HG03045 (cell line): ENCODE data around the gene AMMECR1.
A peak's percentile ranks its signal among the peaks of the same experiment; 100 is the strongest.

Experiments used
- ATAC-seq: cut with Tn5 transposase; IDR thresholded peaks from one replicate; pipeline ENCODE4 v1.9.1; 2021; ENCODE audit warnings: mild to moderate bottlenecking, moderate library complexity; ENCODE audit not compliant: unreplicated experiment

AMMECR1 gene

GRCh38 chrX:110311437-110312230, 6.3 kb downstream of the AMMECR1 start:
- ATAC-seq: no peak

- ATAC-seq: peak; percentile 93
These were observed 7.0 kb downstream of the AMMECR1 start for GRCh38 chrX:110310896-110311295.

GRCh38 chrX:110310000-110310790, 7.7 kb downstream of the AMMECR1 start:
- no peak for ATAC-seq

GRCh38 chrX:110308220-110308619, 9.7 kb downstream of the AMMECR1 start:
- ATAC-seq: no peak

DNA sequence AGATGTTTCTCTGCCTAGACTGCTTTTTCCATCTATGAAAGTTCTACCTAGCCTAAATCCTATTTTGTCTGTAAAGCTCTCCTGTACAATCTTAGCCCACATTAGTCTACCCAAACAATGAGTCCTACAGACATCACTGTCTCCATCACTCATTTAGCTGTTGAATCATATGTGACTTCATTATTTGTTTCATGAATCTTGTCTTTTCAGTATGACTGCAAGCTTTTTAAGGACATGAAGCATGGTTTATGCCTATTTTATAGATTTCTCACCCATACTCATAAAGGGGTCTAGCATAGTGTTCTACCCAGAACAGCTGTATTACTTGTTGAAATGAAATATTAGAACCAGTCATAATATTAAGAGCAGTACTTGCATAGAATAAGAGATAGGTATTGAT, 13.0 kb downstream of the AMMECR1 start:
- ATAC-seq: no peak

- ATAC-seq: no peak
These were observed 13.5 kb downstream of the AMMECR1 start for GRCh38 chrX:110304371-110304770.

DNA sequence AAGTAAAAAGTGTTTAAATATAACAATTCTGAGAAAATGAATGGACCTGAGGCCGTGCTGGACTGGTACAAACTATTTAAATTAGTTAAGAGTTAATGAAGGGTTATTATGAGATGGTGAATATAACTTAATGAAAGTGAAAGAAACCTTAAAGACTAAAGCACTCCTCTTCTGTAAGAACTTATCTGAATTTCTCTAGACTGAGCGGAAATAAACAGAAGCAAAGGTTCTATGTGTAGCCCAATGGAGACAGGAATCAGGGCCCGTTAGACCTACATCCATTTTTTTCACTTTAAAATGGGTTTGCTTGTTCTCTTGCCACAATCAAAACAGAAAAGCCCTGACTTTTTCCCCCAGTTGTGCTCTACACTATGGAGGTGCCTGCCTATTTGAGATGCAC, 14.9 kb downstream of the AMMECR1 start:
- ATAC-seq: no peak

DNA sequence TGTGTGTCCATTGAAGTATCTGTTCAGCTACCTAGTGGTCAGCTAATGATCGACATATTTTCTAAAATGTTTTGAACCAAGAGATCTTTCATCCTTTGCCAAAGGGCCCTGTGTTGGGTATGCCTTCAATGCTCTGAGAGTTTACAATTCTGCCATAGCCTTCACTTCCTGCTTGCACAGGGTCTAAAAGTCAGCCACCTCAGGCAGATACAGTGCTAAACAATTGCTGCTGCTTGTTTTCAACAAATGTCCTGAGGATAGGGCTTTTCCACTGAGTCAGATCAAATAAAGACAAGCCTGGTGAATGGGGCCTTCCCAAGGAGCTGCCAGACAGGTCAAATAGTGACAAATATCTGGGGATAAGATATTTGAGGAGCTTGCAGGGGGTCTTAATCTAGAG, 16.7 kb downstream of the AMMECR1 start:
- no peak for ATAC-seq

DNA sequence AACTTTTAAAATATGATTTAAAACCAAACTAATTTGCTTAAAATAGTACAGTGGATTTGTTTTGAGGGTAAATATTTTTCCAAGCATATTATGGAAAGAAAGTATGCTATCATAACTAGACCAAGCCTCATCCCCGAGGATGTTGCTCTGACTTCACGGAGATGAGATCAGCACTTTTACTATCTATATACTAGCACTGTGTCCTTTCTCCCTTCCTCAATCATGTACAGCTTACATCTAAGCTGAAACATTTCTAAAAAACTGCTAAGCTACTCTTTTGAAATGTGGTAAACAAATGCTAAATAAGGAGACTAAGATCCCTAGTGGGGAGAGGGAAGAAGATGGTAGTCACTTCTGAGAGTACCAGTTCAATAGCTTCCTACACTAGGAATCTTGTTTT, 23.8 kb downstream of the AMMECR1 start:
- ATAC-seq: no peak

DNA sequence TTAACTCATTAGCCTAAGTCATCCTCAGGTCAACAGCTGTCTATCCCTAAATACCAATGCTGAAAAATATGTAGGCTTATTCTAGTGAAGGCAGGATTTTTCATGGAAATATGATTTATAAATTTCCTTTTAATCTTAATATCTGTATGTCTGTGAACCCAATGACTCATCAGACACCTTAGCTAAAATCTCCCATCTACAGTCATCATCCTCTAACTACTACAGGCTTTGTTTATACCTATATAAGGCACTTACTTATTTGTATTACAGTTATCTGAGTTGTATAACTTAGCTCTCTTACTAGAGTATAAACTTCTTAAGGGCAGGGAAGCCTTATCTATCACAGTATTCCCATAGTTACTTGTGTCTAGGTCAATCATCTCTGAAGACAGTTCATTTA, 24.2 kb downstream of the AMMECR1 start:
- ATAC-seq: no peak

DNA sequence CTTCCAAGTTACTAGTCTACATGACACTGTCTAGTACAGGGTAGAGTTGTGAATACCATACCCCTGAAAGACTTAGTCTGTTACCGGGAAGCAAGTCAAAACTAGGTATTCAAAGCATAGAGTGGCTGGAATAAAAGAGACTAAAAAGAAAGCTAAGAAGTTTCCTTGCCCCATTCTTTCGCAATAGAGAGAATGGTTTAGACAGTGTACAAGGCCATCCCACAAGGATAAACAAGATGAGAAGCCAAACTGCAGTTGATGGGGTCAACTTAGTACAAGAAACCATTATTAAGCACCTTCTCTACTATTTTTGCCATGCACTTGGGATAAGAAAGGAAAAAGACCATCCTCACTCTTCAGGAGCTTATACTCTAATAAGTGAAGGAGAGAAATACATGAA, 30.3 kb downstream of the AMMECR1 start:
- no peak for ATAC-seq

GRCh38 chrX:110286106-110286505, 31.8 kb downstream of the AMMECR1 start:
- ATAC-seq: no peak

DNA sequence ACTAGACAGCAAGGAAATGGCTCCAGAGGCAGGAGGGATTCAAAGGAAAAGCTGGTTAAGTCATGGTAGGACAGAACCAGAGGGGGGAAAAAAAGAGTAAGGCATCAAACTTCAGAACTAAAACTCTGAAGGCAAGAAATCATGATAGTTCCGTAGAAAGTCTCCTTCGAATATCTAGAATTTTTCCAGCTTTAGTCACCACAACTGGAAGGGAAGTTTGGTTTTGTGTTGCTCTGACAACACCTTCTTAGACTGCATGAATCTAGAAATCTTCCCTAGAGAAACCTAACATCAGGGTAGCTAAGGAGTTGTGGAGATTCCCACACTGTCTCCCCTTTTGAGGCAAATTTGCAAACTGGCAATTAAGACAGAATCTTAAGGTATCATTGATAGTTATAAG, 33.7 kb downstream of the AMMECR1 start:
- no peak for ATAC-seq

DNA sequence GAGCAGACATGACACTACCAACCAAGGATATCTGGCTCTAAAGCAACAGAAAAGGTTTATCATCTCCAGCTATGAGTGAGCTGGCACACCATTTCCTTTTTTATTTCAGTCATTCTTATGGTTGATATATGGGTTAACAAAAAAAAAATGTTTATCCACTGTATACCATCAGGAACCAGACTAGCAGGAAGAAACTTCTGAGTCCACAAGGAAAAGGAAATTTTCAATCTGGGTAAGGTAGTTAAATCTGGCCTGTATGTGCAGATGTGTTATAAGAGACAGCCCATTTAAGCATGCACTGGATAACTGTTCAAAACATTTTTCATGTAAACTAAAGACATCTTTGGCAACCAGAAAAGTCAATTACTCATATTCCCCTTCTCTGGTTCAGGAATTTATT, 35.0 kb downstream of the AMMECR1 start:
- ATAC-seq: no peak

- ATAC-seq: no peak
These were observed 36.5 kb downstream of the AMMECR1 start for GRCh38 chrX:110281377-110281776.

DNA sequence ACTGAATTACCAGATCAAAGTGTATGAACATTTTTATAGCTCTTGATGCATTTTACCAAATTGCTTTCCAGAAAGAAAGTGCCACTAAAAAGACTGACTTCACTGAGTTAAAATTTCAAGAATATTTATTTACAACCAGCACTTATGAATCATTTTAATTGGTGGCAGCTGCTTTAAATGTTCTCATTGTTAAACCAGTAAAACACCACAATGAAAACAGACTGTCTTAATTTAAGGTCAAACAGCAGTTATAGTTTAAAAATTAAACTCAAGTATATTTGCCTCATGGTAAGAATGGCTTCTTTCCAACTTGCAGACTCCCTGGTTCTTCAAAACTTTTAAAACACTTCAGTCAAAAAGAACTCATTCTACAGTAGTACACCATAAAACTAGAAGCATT, 36.9 kb downstream of the AMMECR1 start:
- no peak for ATAC-seq

DNA sequence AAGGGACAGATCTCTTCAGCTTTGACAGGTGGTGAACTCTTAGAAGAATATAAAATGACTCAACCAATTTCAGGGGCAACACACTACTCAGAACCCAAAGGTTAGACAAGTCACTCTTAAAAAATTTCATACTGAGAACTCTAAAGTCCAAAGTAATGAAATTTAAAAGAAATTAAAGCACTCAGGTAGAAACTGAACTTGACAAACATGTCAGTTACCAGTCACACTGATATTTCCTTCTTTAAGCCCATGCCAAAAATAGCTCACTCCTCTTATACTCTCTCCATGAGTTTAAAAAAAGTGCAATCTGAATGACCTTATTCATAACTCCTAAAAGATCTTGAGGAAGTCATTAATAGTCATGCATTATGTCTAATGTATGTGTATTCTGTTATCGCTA, 40.3 kb downstream of the AMMECR1 start:
- no peak for ATAC-seq

- peak; percentile 84 for ATAC-seq
These were observed 41.1 kb downstream of the AMMECR1 start for GRCh38 chrX:110276778-110277177.

GRCh38 chrX:110268886-110269285, 49.0 kb downstream of the AMMECR1 start:
- no peak for ATAC-seq

- no peak for ATAC-seq
These were observed 49.5 kb downstream of the AMMECR1 start for GRCh38 chrX:110268395-110268794.

- ATAC-seq: no peak
These were observed 50.0 kb downstream of the AMMECR1 start for GRCh38 chrX:110267874-110268273.

GRCh38 chrX:110265661-110266060, 52.2 kb downstream of the AMMECR1 start:
- ATAC-seq: no peak
